GM23248 (cell line): ENCODE data around the gene CFAP92.

Source experiments
- EZH2 ChIP-seq: fragments of 200-600 bp; sonication (generic); IDR thresholded peaks from 2 replicates; pipeline ENCODE4 v1.6.1; 2018; ENCODE audit warnings: antibody characterized with exemption, mild to moderate bottlenecking; ENCODE audit not compliant: insufficient read depth, poor library complexity, severe bottlenecking
- EZH2phosphoT487 ChIP-seq: fragments of 200-600 bp; sonication (generic); IDR thresholded peaks from 2 replicates; pipeline ENCODE4 v1.6.1; 2018; ENCODE audit warnings: antibody characterized with exemption, moderate library complexity, mild to moderate bottlenecking, low read depth; ENCODE audit not compliant: insufficient read depth

DNA sequence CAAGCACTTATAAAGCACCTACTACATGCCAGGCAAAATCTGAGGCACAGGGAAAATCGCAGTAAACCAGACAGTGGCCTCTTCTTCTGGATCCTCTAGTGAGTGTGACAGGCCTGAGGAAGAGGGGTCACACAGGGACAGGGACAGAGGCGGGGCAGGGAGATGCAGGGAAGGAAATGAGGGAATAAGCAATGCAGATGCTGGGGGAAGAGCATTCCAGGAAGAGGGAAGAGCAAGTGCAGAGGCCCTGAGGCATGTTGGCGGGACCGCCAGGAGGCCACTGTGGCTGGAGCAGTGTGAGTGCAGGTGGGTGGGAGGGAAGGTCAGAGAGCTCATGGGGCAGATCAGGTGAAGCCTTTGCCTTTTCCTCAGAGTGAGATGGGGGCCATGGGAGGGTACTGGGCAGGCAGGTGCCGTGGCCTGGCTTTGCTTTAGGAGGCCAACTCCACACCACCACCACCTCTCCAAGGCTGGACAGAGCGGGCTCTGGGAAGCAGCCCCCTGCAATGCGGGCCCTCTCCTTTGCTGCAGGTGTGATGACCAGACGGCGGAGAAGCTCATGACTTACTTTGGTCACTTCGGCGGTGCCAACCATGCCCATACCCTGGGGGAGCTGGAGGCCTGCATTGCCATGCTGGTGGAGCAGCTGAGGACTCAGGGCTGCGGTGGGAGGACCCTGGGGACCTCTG lies 39.9 kb upstream of the CFAP92 start:
- TF ChIP-seq EZH2, result no peak
- TF ChIP-seq EZH2phosphoT487, result no peak
